PC-3 (cell line): ENCODE measurements around the gene MCOLN2. TPM values are rescaled to one million over a fixed set of nuclear protein-coding genes. Genes with fewer than 3 reads are reported as not detected.

Experiments
- ATAC-seq: fragments of 200-7000 bp; cut with Tn5 transposase; 2 replicates; pipeline ENCODE4 v1.9.1; 2020; ENCODE audit warnings: mild to moderate bottlenecking, moderate library complexity
- BruUV-seq: library from RNA; stranded (reverse); fragments of 400-500 nt; replicated peaks from 2 replicates; lab custom pipeline; 2021; lab: Mats Ljungman, UMichigan
- CTCF ChIA-PET: fragments of 300-600 bp; sonication (Branson Sonifier 250); formaldehyde crosslinking; loops from one replicate; lab custom pipeline; 2022; ENCODE audit warnings: antibody characterized with exemption; lab: Charles Lee
- POLR2A ChIA-PET: fragments of 300-600 bp; sonication (Branson Sonifier 250); formaldehyde crosslinking; loops from one replicate; lab custom pipeline; 2022; ENCODE audit warnings: antibody characterized with exemption; ENCODE audit not compliant: unreplicated experiment; lab: Charles Lee
- DNase-seq: peaks from one replicate; pipeline ENCODE4 v3.0.0-alpha.2; 2015
- H2AFZ ChIP-seq: fragments of 300-600 bp; sonication (generic); 2 replicates; pipeline ENCODE4 v1.6.0; 2016; ENCODE audit warnings: antibody characterized with exemption, low read length
- H3F3A ChIP-seq: fragments of 300-600 bp; sonication (generic); one replicate; pipeline ENCODE4 v1.6.0; 2017; ENCODE audit warnings: antibody characterized with exemption, low read length, control low read depth, mild to moderate bottlenecking; ENCODE audit not compliant: unreplicated experiment
- H3K27ac ChIP-seq: fragments of 300-600 bp; sonication (generic); 2 replicates; pipeline ENCODE4 v1.5.1; 2016; ENCODE audit warnings: mild to moderate bottlenecking, low read length
- H3K27me3 ChIP-seq: fragments of 300-600 bp; sonication (generic); 2 replicates; pipeline ENCODE4 v1.6.1; 2016; ENCODE audit warnings: low read length, mixed read lengths
- H3K36me3 ChIP-seq: fragments of 300-600 bp; sonication (generic); 2 replicates; pipeline ENCODE4 v1.6.1; 2016; ENCODE audit warnings: low read depth, mixed run types, low read length, mixed read lengths
- H3K4me1 ChIP-seq: fragments of 300-600 bp; sonication (generic); 2 replicates; pipeline ENCODE4 v1.5.1; 2016; ENCODE audit warnings: low read length; ENCODE audit not compliant: insufficient read depth
- H3K4me2 ChIP-seq: fragments of 300-600 bp; sonication (generic); 2 replicates; pipeline ENCODE4 v1.6.0; 2016; ENCODE audit warnings: low read length
- H3K4me3 ChIP-seq: fragments of 300-600 bp; sonication (generic); 2 replicates; pipeline ENCODE4 v1.5.1; 2016; ENCODE audit warnings: mild to moderate bottlenecking, low read length, mixed read lengths
- H3K79me2 ChIP-seq: fragments of 300-600 bp; sonication (generic); 2 replicates; pipeline ENCODE4 v1.6.1; 2017; ENCODE audit warnings: low read length, mixed read lengths
- H3K9ac ChIP-seq: fragments of 300-600 bp; sonication (generic); 2 replicates; pipeline ENCODE4 v1.6.0; 2016; ENCODE audit warnings: mild to moderate bottlenecking, low read length
- H3K9me2 ChIP-seq: fragments of 300-600 bp; sonication (generic); replicated peaks from 2 replicates; pipeline ENCODE4 v1.6.1; 2016; ENCODE audit warnings: mixed run types, low read length, mixed read lengths
- H3K9me3 ChIP-seq: fragments of 300-600 bp; sonication (generic); 2 replicates; pipeline ENCODE4 v1.6.1; 2016; ENCODE audit warnings: low read length, mixed read lengths
- H4K20me1 ChIP-seq: fragments of 300-600 bp; sonication (generic); 2 replicates; pipeline ENCODE4 v1.6.1; 2016; ENCODE audit warnings: low read length, mixed read lengths
- CTCF ChIP-seq: fragments of 300-600 bp; sonication (generic); conservative IDR thresholded peaks from 2 replicates; pipeline ENCODE4 v1.5.1; 2017; ENCODE audit warnings: antibody characterized with exemption, low read depth, mild to moderate bottlenecking, low read length
- EZH2 ChIP-seq: fragments of 300-600 bp; sonication (generic); IDR thresholded peaks from one replicate; pipeline ENCODE4 v1.6.1; 2017; ENCODE audit warnings: antibody characterized with exemption, mild to moderate bottlenecking, low read length; ENCODE audit not compliant: unreplicated experiment
- EZH2phosphoT487 ChIP-seq: fragments of 300-600 bp; sonication (generic); IDR thresholded peaks from 2 replicates; pipeline ENCODE4 v1.6.1; 2018; ENCODE audit warnings: mild to moderate bottlenecking, antibody characterized with exemption, low read length, borderline replicate concordance
- intact Hi-C: fragments of 100-400 bp; cut with micrococcal nuclease; formaldehyde crosslinking; loops from 2 replicates; pipeline ENCODE4 v1.9.0; 2023
- total RNA-seq: library from RNA; depleted of rRNA; stranded (reverse); fragments of >200 nt; gene quantifications from 2 replicates; pipeline ENCODE4 v1.2.3, GENCODE V29; 2014

Gene MCOLN2
- total RNA-seq, 1 experiment from 2014 or later: 24.6 TPM

- DNase-seq: no peak
- ChIA-PET POLR2A (no interaction called here), CTCF (no interaction called here)
- Histone ChIP-seq H3K27me3 (no peaks in the 10 kb centered on the region), H3K4me3 (no peak overlapping the region), H3K79me2 (no peaks in the 10 kb centered on the region), H3K9me2 (no peaks in the 10 kb centered on the region), H3K9me3 (no peaks in the 10 kb centered on the region), H3K36me3 (no peaks in the 10 kb centered on the region), H2AFZ (no peak overlapping the region), H3K4me2 (no peak overlapping the region), H3F3A (no peaks in the 10 kb centered on the region), H4K20me1 (no peaks in the 10 kb centered on the region), H3K9ac (no peak overlapping the region), H3K27ac (no peak overlapping the region), H3K4me1 (no peaks in the 10 kb centered on the region)
- BruUV-seq: no TSS peak
- ATAC-seq: no peak
- intact Hi-C loops: no loop called here
- TF ChIP-seq EZH2phosphoT487 (no peak), CTCF (no peak), EZH2 (no peak)
Measured at GRCh38 chr1:85041793-85042192, 44.9 kb upstream of the MCOLN2 start.

- Histone ChIP-seq H3K36me3 (no peaks in the 10 kb centered on the region), H3K9me2 (no peaks in the 10 kb centered on the region), H3K27ac (no peak overlapping the region), H2AFZ (no peak overlapping the region), H3K4me3 (no peak overlapping the region), H3F3A (no peaks in the 10 kb centered on the region), H3K9ac (no peak overlapping the region), H3K79me2 (no peaks in the 10 kb centered on the region), H3K4me2 (no peak overlapping the region), H3K4me1 (no peaks in the 10 kb centered on the region), H3K9me3 (no peaks in the 10 kb centered on the region), H3K27me3 (no peaks in the 10 kb centered on the region), H4K20me1 (no peaks in the 10 kb centered on the region)
- no peak for ATAC-seq
- BruUV-seq: no TSS peak
- POLR2A ChIA-PET: no interaction called here
- intact Hi-C loops: no loop called here
- CTCF ChIA-PET: no interaction called here
- TF ChIP-seq CTCF: no peak
- no peak for TF ChIP-seq EZH2
- TF ChIP-seq EZH2phosphoT487: no peak
- DNase-seq: no peak
Measured at GRCh38 chr1:85033221-85033620, 36.3 kb upstream of the MCOLN2 start.

- DNase-seq (no peak), ATAC-seq (no peak)
- Histone ChIP-seq H3K27me3 (no peaks in the 10 kb centered on the region), H3K4me1 (no peaks in the 10 kb centered on the region), H3K9ac (no peak overlapping the region), H3K9me3 (no peaks in the 10 kb centered on the region), H3K9me2 (no peaks in the 10 kb centered on the region), H3K79me2 (no peaks in the 10 kb centered on the region), H2AFZ (no peak overlapping the region), H3K4me2 (no peak overlapping the region), H3K4me3 (no peak overlapping the region), H4K20me1 (no peaks in the 10 kb centered on the region), H3K36me3 (no peaks in the 10 kb centered on the region), H3K27ac (no peak overlapping the region), H3F3A (no peaks in the 10 kb centered on the region)
- ChIA-PET POLR2A (no interaction called here), CTCF (no interaction called here)
- BruUV-seq: no TSS peak
- TF ChIP-seq CTCF (no peak), EZH2 (no peak), EZH2phosphoT487 (no peak)
- intact Hi-C loops: no loop called here
Measured at GRCh38 chr1:85030536-85030935, 33.6 kb upstream of the MCOLN2 start.
